Activated CD4-positive, alpha-beta T cell treated with anti-CD3 and anti-CD28 coated beads, Interleukin-2, amount 50 U/mL, for 4 hours (primary cell): ENCODE data around the gene BHLHE23.

ENCODE experiments used
- DNase-seq, 2 experiments: peaks; one replicate each; pipeline ENCODE4 v3.0.0-alpha.2; 2020

BHLHE23 gene

GRCh38 chr20:63006540-63007359 lies at the start of gene BHLHE23:
TSS of gene BHLHE23 (minus strand) at chr20:63006964. CDS start at chr20:63006774, 190 bp downstream.
- DNase-seq: peak in 1 of 2 experiments; percentile 25

- no peak for DNase-seq
Observed at GRCh38 chr20:63055575-63056235, 48.9 kb upstream of the BHLHE23 start.

- DNase-seq: no peak
Observed at GRCh38 chr20:63054681-63055240, 48.0 kb upstream of the BHLHE23 start.

- no peak for DNase-seq
Observed at GRCh38 chr20:63054103-63054474, 47.3 kb upstream of the BHLHE23 start.

- DNase-seq: no peak
Observed at GRCh38 chr20:63053432-63054102, 46.8 kb upstream of the BHLHE23 start.

- no peak for DNase-seq
Observed at GRCh38 chr20:63052571-63053431, 46.0 kb upstream of the BHLHE23 start.

GRCh38 chr20:63051911-63052310 lies 45.1 kb upstream of the BHLHE23 start:
- DNase-seq: no peak

- DNase-seq: no peak
Observed at GRCh38 chr20:63051186-63051860, 44.6 kb upstream of the BHLHE23 start.

- no peak for DNase-seq
Observed at GRCh38 chr20:63050406-63050805, 43.6 kb upstream of the BHLHE23 start.

GRCh38 chr20:63049561-63050221 lies 42.9 kb upstream of the BHLHE23 start:
- no peak for DNase-seq

- no peak for DNase-seq
Observed at GRCh38 chr20:63049191-63049518, 42.4 kb upstream of the BHLHE23 start.

GRCh38 chr20:63048516-63049190 lies 41.9 kb upstream of the BHLHE23 start:
- no peak for DNase-seq

- no peak for DNase-seq
Observed at GRCh38 chr20:63047946-63048345, 41.2 kb upstream of the BHLHE23 start.

- no peak for DNase-seq
Observed at GRCh38 chr20:63047267-63047666, 40.5 kb upstream of the BHLHE23 start.

- DNase-seq: no peak
Observed at GRCh38 chr20:63046841-63047240, 40.1 kb upstream of the BHLHE23 start.

- DNase-seq: no peak
Observed at GRCh38 chr20:63045991-63046390, 39.2 kb upstream of the BHLHE23 start.

- no peak for DNase-seq
Observed at GRCh38 chr20:63045401-63045800, 38.6 kb upstream of the BHLHE23 start.

- DNase-seq: no peak
Observed at GRCh38 chr20:63044605-63045004, 37.8 kb upstream of the BHLHE23 start.

- DNase-seq: no peak
Observed at GRCh38 chr20:63044204-63044600, 37.4 kb upstream of the BHLHE23 start.

GRCh38 chr20:63043348-63044203 lies 36.8 kb upstream of the BHLHE23 start:
- DNase-seq: no peak
